Coronary artery (tissue), 2 donors: ENCODE measurements around the gene PFKP.
"Not testable (repeated sequence)": the region's sequence is repeated elsewhere in the genome, so short reads cannot be mapped to it uniquely, and the experiment has no call there.

Experiments
- DNase-seq: peaks from one replicate; pipeline ENCODE4 v3.0.0-alpha.2; 2017; ENCODE audit warnings: low spot score
- H3K27ac ChIP-seq, 2 donors: fragments of 200-600 bp; sonication (generic); one replicate each; pipeline ENCODE4 v1.5.1; 2016 to 2019
- H3K4me3 ChIP-seq: fragments of 200-600 bp; sonication (generic); 2 replicates; pipeline ENCODE4 v1.5.1; 2016; ENCODE audit warnings: mild to moderate bottlenecking, moderate library complexity
- CTCF ChIP-seq: fragments of 200-600 bp; sonication (generic); IDR thresholded peaks from one replicate; pipeline ENCODE4 v1.5.1; 2019; ENCODE audit warnings: antibody characterized with exemption

The PFKP gene

GRCh38 chr10:3054851-3055199, 12.5 kb upstream of the PFKP start:
- H3K27ac ChIP-seq, result no peak overlapping the region
- TF ChIP-seq CTCF, result no peak
- no peak overlapping the region for H3K4me3 ChIP-seq
- DNase-seq, result peak; percentile 28

- Histone ChIP-seq H3K4me3 (no peak overlapping the region), H3K27ac (no peak overlapping the region)
- no peak for TF ChIP-seq CTCF
- no peak for DNase-seq
These were observed 10.9 kb upstream of the PFKP start for GRCh38 chr10:3056280-3057037.

- no peak for DNase-seq
- no peak for TF ChIP-seq CTCF
- H3K27ac ChIP-seq, result no peak overlapping the region
- no peak overlapping the region for H3K4me3 ChIP-seq
These were observed 9.4 kb upstream of the PFKP start for GRCh38 chr10:3057946-3058345.

- peak; percentile 56 for DNase-seq
- no peak for TF ChIP-seq CTCF
- H3K27ac ChIP-seq, result no peak overlapping the region
- H3K4me3 ChIP-seq, result no peak overlapping the region
These were observed 7.4 kb upstream of the PFKP start for GRCh38 chr10:3059974-3060373.

DNA sequence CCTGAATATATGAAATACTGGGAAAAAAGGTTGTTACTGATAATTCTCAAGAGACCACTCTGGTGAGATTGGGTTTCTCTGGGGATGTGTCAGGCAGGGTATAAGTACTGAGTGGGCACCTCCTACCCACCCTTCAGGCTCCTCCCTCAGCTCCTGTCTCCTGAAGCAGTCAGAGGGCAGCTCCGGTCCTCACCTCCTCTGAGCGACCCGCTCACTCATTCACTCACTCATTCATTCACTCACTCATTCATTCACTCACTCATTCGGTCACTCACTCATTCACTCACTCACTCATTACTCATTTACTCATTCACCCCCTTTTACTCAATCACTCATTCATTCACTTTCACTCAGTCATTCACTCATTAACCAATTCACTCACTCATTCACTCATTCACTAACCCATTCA, 6.9 kb upstream of the PFKP start:
- DNase-seq, result no peak
- no peak overlapping the region for H3K4me3 ChIP-seq
- no peak overlapping the region for H3K27ac ChIP-seq
- no peak for TF ChIP-seq CTCF

DNA sequence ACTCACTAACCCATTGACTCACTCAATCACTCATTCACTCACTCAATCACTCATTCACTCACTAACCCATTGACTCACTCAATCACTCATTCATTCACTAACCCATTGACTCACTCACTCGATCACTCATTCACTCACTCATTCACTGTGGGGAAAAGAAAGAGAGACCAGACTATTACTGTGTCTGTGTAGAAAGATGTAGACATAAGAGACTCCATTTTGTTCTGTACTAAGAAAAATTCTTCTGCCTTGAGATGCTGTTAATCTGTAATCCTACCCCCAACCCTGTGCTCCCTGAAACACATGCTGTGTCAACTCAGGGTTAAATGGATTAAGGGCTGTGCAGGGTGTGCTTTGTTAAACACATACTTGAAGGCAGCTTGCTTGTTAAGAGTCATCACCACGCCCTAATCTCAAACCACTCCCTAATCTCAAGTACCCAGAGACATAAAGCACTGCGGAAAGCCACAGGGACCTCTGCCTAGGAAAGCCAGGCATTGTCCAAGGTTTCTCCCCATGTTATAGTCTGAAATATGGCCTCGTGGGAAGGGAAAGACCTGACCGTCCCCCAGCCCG, 5.9 kb upstream of the PFKP start:
- DNase-seq, H3K27ac ChIP-seq, H3K4me3 ChIP-seq: not testable (repeated sequence)

- no peak overlapping the region for H3K4me3 ChIP-seq
- no peak overlapping the region for H3K27ac ChIP-seq
- DNase-seq, result no peak
- no peak for TF ChIP-seq CTCF
These were observed 4.7 kb upstream of the PFKP start for GRCh38 chr10:3062502-3063186.
